ENCODE results near the gene GPR160.

Gene GPR160

GRCh38 chr3:170058127-170058526 is 20.3 kb downstream of the GPR160 start:
- Histone ChIP-seq H3K27me3 (ENCODE audit: control insufficient read depth in 5 of 5, insufficient read depth in 4 of 5, low read length in 5 of 5) (no peaks in the 10 kb centered on the region), H3K27ac (ENCODE audit: low read depth, low read length) (no peak overlapping the region), H3K4me1 (ENCODE audit: control insufficient read depth in 5 of 5, insufficient read depth in 5 of 5, low read length in 5 of 5) (peaks cover 0 to 6% (median 0%) of the 10 kb centered on the region in 5 donors), H3K36me3 (ENCODE audit: control insufficient read depth in 5 of 5, insufficient read depth in 5 of 5, low read length in 5 of 5) (no peaks in the 10 kb centered on the region), H3K9ac (ENCODE audit: low read length in 5 of 5) (no peak overlapping the region), H3K9me3 (ENCODE audit: control insufficient read depth in 5 of 5, low read length in 5 of 5) (no peaks in the 10 kb centered on the region), H3K4me3 (ENCODE audit: low read depth in 1 of 5, low read length in 5 of 5) (no peak overlapping the region)

GRCh38 chr3:170059447-170059846 is 21.7 kb downstream of the GPR160 start:
- H3K9me3 ChIP-seq (ENCODE audit: control insufficient read depth in 5 of 5, low read length in 5 of 5): no peaks in the 10 kb centered on the region
- H3K4me3 ChIP-seq (ENCODE audit: low read depth in 1 of 5, low read length in 5 of 5): no peak overlapping the region
- H3K36me3 ChIP-seq (ENCODE audit: control insufficient read depth in 5 of 5, insufficient read depth in 5 of 5, low read length in 5 of 5): no peaks in the 10 kb centered on the region
- H3K9ac ChIP-seq (ENCODE audit: low read length in 5 of 5): no peak overlapping the region
- peaks cover 0 to 6% (median 0%) of the 10 kb centered on the region in 5 donors for H3K4me1 ChIP-seq (ENCODE audit: control insufficient read depth in 5 of 5, insufficient read depth in 5 of 5, low read length in 5 of 5)
- H3K27me3 ChIP-seq (ENCODE audit: control insufficient read depth in 5 of 5, insufficient read depth in 4 of 5, low read length in 5 of 5): no peaks in the 10 kb centered on the region
- H3K27ac ChIP-seq (ENCODE audit: low read depth, low read length): no peak overlapping the region

GRCh38 chr3:170062068-170062467 is 24.3 kb downstream of the GPR160 start:
- Histone ChIP-seq H3K9ac (ENCODE audit: low read length in 5 of 5) (no peak overlapping the region), H3K9me3 (ENCODE audit: control insufficient read depth in 5 of 5, low read length in 5 of 5) (no peaks in the 10 kb centered on the region), H3K4me3 (ENCODE audit: low read depth in 1 of 5, low read length in 5 of 5) (no peak overlapping the region), H3K27ac (ENCODE audit: low read depth, low read length) (no peak overlapping the region), H3K4me1 (ENCODE audit: control insufficient read depth in 5 of 5, insufficient read depth in 5 of 5, low read length in 5 of 5) (peaks cover 0 to 6% (median 0%) of the 10 kb centered on the region in 5 donors), H3K36me3 (ENCODE audit: control insufficient read depth in 5 of 5, insufficient read depth in 5 of 5, low read length in 5 of 5) (no peaks in the 10 kb centered on the region), H3K27me3 (ENCODE audit: control insufficient read depth in 5 of 5, insufficient read depth in 4 of 5, low read length in 5 of 5) (no peaks in the 10 kb centered on the region)

GRCh38 chr3:170062769-170063168 is 25.0 kb downstream of the GPR160 start:
- H3K4me1 ChIP-seq (ENCODE audit: control insufficient read depth in 5 of 5, insufficient read depth in 5 of 5, low read length in 5 of 5): peaks cover 0 to 6% (median 0%) of the 10 kb centered on the region in 5 donors
- H3K9me3 ChIP-seq (ENCODE audit: control insufficient read depth in 5 of 5, low read length in 5 of 5): no peaks in the 10 kb centered on the region
- H3K27ac ChIP-seq (ENCODE audit: low read depth, low read length): no peak overlapping the region
- H3K27me3 ChIP-seq (ENCODE audit: control insufficient read depth in 5 of 5, insufficient read depth in 4 of 5, low read length in 5 of 5): no peaks in the 10 kb centered on the region
- H3K4me3 ChIP-seq (ENCODE audit: low read depth in 1 of 5, low read length in 5 of 5): no peak overlapping the region
- H3K9ac ChIP-seq (ENCODE audit: low read length in 5 of 5): no peak overlapping the region
- H3K36me3 ChIP-seq (ENCODE audit: control insufficient read depth in 5 of 5, insufficient read depth in 5 of 5, low read length in 5 of 5): no peaks in the 10 kb centered on the region

- H3K27ac ChIP-seq (ENCODE audit: low read depth, low read length): no peak overlapping the region
- no peaks in the 10 kb centered on the region for H3K9me3 ChIP-seq (ENCODE audit: control insufficient read depth in 5 of 5, low read length in 5 of 5)
- no peaks in the 10 kb centered on the region for H3K4me1 ChIP-seq (ENCODE audit: control insufficient read depth in 5 of 5, insufficient read depth in 5 of 5, low read length in 5 of 5)
- H3K4me3 ChIP-seq (ENCODE audit: low read depth in 1 of 5, low read length in 5 of 5): no peak overlapping the region
- H3K36me3 ChIP-seq (ENCODE audit: control insufficient read depth in 5 of 5, insufficient read depth in 5 of 5, low read length in 5 of 5): no peaks in the 10 kb centered on the region
- no peak overlapping the region for H3K9ac ChIP-seq (ENCODE audit: low read length in 5 of 5)
- H3K27me3 ChIP-seq (ENCODE audit: control insufficient read depth in 5 of 5, insufficient read depth in 4 of 5, low read length in 5 of 5): no peaks in the 10 kb centered on the region
Measured at GRCh38 chr3:170063691-170064090, 25.9 kb downstream of the GPR160 start.

- no peaks in the 10 kb centered on the region for H3K4me1 ChIP-seq (ENCODE audit: control insufficient read depth in 5 of 5, insufficient read depth in 5 of 5, low read length in 5 of 5)
- H3K9ac ChIP-seq (ENCODE audit: low read length in 5 of 5): no peak overlapping the region
- no peak overlapping the region for H3K27ac ChIP-seq (ENCODE audit: low read depth, low read length)
- H3K27me3 ChIP-seq (ENCODE audit: control insufficient read depth in 5 of 5, insufficient read depth in 4 of 5, low read length in 5 of 5): no peaks in the 10 kb centered on the region
- no peaks in the 10 kb centered on the region for H3K36me3 ChIP-seq (ENCODE audit: control insufficient read depth in 5 of 5, insufficient read depth in 5 of 5, low read length in 5 of 5)
- no peak overlapping the region for H3K4me3 ChIP-seq (ENCODE audit: low read depth in 1 of 5, low read length in 5 of 5)
- H3K9me3 ChIP-seq (ENCODE audit: control insufficient read depth in 5 of 5, low read length in 5 of 5): no peaks in the 10 kb centered on the region
Measured at GRCh38 chr3:170064108-170064507, 26.3 kb downstream of the GPR160 start.

- Histone ChIP-seq H3K9ac (ENCODE audit: low read length in 5 of 5) (no peak overlapping the region), H3K4me1 (ENCODE audit: control insufficient read depth in 5 of 5, insufficient read depth in 5 of 5, low read length in 5 of 5) (no peaks in the 10 kb centered on the region), H3K27ac (ENCODE audit: low read depth, low read length) (no peak overlapping the region), H3K9me3 (ENCODE audit: control insufficient read depth in 5 of 5, low read length in 5 of 5) (no peaks in the 10 kb centered on the region), H3K27me3 (ENCODE audit: control insufficient read depth in 5 of 5, insufficient read depth in 4 of 5, low read length in 5 of 5) (no peaks in the 10 kb centered on the region), H3K4me3 (ENCODE audit: low read depth in 1 of 5, low read length in 5 of 5) (no peak overlapping the region), H3K36me3 (ENCODE audit: control insufficient read depth in 5 of 5, insufficient read depth in 5 of 5, low read length in 5 of 5) (peaks cover 0 to 3% (median 0%) of the 10 kb centered on the region in 5 donors)
Measured at GRCh38 chr3:170075441-170076091, 37.8 kb downstream of the GPR160 start.

GRCh38 chr3:170076715-170077238 is 39.0 kb downstream of the GPR160 start:
- no peak overlapping the region for H3K4me3 ChIP-seq (ENCODE audit: low read depth in 1 of 5, low read length in 5 of 5)
- no peak overlapping the region for H3K27ac ChIP-seq (ENCODE audit: low read depth, low read length)
- H3K4me1 ChIP-seq (ENCODE audit: control insufficient read depth in 5 of 5, insufficient read depth in 5 of 5, low read length in 5 of 5): no peaks in the 10 kb centered on the region

GRCh38 chr3:170077361-170077760 is 39.6 kb downstream of the GPR160 start:
- Histone ChIP-seq H3K36me3 (ENCODE audit: control insufficient read depth in 5 of 5, insufficient read depth in 5 of 5, low read length in 5 of 5) (peaks cover 0 to 4% (median 0%) of the 10 kb centered on the region in 5 donors), H3K27ac (ENCODE audit: low read depth, low read length) (no peak overlapping the region), H3K9ac (ENCODE audit: low read length in 5 of 5) (no peak overlapping the region), H3K4me1 (ENCODE audit: control insufficient read depth in 5 of 5, insufficient read depth in 5 of 5, low read length in 5 of 5) (no peaks in the 10 kb centered on the region), H3K4me3 (ENCODE audit: low read depth in 1 of 5, low read length in 5 of 5) (no peak overlapping the region), H3K27me3 (ENCODE audit: control insufficient read depth in 5 of 5, insufficient read depth in 4 of 5, low read length in 5 of 5) (no peaks in the 10 kb centered on the region), H3K9me3 (ENCODE audit: control insufficient read depth in 5 of 5, low read length in 5 of 5) (no peaks in the 10 kb centered on the region)

More at GRCh38 chr3:170076715-170077238, 39.0 kb downstream of the GPR160 start:
- Histone ChIP-seq H3K9me3 (ENCODE audit: control insufficient read depth in 5 of 5, low read length in 5 of 5) (no peaks in the 10 kb centered on the region), H3K36me3 (ENCODE audit: control insufficient read depth in 5 of 5, insufficient read depth in 5 of 5, low read length in 5 of 5) (peaks cover 0 to 3% (median 0%) of the 10 kb centered on the region in 5 donors), H3K27me3 (ENCODE audit: control insufficient read depth in 5 of 5, insufficient read depth in 4 of 5, low read length in 5 of 5) (no peaks in the 10 kb centered on the region), H3K9ac (ENCODE audit: low read length in 5 of 5) (no peak overlapping the region)

GRCh38 chr3:170078620-170079281 is 41.0 kb downstream of the GPR160 start:
- Histone ChIP-seq H3K27me3 (ENCODE audit: control insufficient read depth in 5 of 5, insufficient read depth in 4 of 5, low read length in 5 of 5) (no peaks in the 10 kb centered on the region), H3K4me3 (ENCODE audit: low read depth in 1 of 5, low read length in 5 of 5) (no peak overlapping the region), H3K9ac (ENCODE audit: low read length in 5 of 5) (no peak overlapping the region), H3K27ac (ENCODE audit: low read depth, low read length) (no peak overlapping the region), H3K36me3 (ENCODE audit: control insufficient read depth in 5 of 5, insufficient read depth in 5 of 5, low read length in 5 of 5) (peaks cover 0 to 8% (median 0%) of the 10 kb centered on the region in 5 donors), H3K9me3 (ENCODE audit: control insufficient read depth in 5 of 5, low read length in 5 of 5) (no peaks in the 10 kb centered on the region), H3K4me1 (ENCODE audit: control insufficient read depth in 5 of 5, insufficient read depth in 5 of 5, low read length in 5 of 5) (no peaks in the 10 kb centered on the region)

Data from subcutaneous abdominal adipose tissue (tissue), 5 donors.